ENCODE results near the gene GINS3.

Gene GINS3

DNA sequence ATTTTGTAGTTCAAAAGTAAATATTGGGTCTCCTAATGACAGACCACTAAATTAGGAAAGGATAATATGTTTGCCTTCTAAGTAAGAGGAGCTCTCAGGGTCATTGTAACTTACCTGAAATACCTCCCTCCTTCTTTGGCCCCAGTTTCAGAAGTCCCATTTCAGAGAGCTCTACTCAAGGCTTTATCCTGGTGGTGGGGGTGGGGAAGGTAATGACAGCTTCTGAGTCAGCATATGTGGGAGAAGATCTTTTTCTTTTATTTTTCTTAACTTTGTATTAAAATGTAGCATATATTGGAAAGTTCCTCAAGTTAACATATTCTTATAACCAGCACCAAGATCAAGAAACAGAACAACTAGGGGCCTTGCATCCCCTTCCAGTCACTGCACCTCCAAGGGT lies 16.9 kb upstream of the GINS3 start:
- DNase-seq (ENCODE audit: insufficient read length, low spot score) (no peak), FAIRE-seq (no peak)
- TF ChIP-seq, protein P1, sequence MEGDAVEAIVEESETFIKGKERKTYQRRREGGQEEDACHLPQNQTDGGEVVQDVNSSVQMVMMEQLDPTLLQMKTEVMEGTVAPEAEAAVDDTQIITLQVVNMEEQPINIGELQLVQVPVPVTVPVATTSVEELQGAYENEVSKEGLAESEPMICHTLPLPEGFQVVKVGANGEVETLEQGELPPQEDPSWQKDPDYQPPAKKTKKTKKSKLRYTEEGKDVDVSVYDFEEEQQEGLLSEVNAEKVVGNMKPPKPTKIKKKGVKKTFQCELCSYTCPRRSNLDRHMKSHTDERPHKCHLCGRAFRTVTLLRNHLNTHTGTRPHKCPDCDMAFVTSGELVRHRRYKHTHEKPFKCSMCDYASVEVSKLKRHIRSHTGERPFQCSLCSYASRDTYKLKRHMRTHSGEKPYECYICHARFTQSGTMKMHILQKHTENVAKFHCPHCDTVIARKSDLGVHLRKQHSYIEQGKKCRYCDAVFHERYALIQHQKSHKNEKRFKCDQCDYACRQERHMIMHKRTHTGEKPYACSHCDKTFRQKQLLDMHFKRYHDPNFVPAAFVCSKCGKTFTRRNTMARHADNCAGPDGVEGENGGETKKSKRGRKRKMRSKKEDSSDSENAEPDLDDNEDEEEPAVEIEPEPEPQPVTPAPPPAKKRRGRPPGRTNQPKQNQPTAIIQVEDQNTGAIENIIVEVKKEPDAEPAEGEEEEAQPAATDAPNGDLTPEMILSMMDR (IDR thresholded peaks at IDR 0.05; ENCODE audit: insufficient read depth, missing control alignments) = no peak

DNA sequence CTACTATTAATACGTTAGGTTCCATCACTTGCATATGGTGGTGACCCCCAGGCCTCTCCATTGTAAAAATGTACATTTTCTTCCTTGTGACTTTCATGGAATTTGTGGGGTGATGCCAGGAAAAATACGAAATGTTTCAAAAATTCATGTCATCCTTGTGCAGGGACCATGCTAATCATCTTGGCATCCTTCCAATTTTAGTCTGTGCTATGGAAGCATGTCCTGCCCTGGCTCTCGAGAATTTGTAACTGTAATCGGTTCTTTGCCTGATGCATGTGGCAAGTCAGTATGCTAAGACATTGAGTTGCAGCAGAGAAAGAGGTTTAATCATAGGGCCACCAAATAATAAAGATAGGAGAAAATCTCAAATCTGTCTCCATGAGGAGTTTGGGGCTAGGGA lies 14.3 kb upstream of the GINS3 start:
- DNase-seq (ENCODE audit: insufficient read length, low spot score) (no peak), FAIRE-seq (no peak)
- TF ChIP-seq, protein P1 (IDR thresholded peaks at IDR 0.05; ENCODE audit: insufficient read depth, missing control alignments) = no peak

DNA sequence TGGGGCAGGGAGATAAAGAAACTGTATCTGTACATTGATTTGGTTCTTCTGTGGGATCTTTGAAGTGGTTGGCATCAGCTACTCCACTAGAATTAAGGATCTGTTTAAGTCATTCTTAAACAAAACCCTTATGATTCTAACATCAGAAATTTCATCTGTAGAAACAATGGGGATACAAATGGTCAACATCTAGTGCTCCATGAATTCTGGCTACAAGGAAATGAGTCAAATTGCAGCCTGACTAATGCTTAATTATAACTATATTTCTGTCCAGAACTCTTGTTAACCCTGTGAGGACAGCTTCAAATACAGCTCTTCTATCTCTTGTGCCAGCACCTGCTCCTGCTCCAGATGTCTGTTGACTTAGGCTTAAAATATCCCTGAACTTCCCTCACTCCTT lies 13.9 kb upstream of the GINS3 start:
- TF ChIP-seq, protein P1 (IDR thresholded peaks at IDR 0.05; ENCODE audit: insufficient read depth, missing control alignments) = no peak
- DNase-seq (ENCODE audit: insufficient read length, low spot score) = no peak
- no peak for FAIRE-seq

DNA sequence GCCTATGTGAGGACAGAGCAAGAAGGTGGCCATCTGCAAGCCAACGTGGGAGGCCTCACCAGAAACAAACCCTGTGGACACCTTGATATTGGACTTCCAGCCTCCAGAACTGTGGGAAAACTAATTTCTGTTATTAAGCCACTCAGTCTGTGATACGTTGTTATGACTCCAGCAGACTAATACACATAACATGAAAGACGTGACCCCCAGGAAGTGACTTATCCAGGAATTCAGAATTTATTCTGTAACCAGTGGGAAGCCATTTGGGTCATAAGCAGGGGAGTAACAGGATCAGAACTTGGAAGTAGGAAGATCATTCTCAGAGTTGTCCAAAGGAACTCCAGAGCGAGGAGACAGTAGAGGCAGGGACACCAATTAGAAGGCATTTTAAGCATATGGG lies 12.5 kb upstream of the GINS3 start:
- TF ChIP-seq, protein P1 (IDR thresholded peaks at IDR 0.05; ENCODE audit: insufficient read depth, missing control alignments) = no peak

DNA sequence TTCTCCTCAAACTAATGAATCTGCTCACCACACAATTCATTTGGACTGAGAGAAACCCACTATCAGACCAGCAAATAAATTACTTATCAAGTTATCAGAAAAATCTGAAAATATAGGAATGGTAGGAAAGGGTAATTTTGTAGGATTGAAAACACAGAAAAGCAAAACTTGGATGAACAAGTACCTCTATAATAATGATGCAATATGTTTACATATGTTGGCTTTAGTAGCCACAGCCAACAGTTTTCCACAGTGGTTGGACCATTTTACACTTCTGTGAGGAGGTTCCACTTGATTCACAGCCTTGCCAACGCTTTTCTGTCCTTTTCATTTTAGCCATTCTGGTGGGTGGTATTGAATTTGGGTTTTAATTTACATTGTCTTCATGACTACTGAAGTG lies 10.6 kb upstream of the GINS3 start:
- TF ChIP-seq, protein P1 (IDR thresholded peaks at IDR 0.05; ENCODE audit: insufficient read depth, missing control alignments) = no peak
- DNase-seq (ENCODE audit: insufficient read length, low spot score) = no peak
- FAIRE-seq = no peak

More for the DNA sequence above, 12.5 kb upstream of the GINS3 start:
- DNase-seq (ENCODE audit: insufficient read length, low spot score) (no peak), FAIRE-seq (no peak)

DNA sequence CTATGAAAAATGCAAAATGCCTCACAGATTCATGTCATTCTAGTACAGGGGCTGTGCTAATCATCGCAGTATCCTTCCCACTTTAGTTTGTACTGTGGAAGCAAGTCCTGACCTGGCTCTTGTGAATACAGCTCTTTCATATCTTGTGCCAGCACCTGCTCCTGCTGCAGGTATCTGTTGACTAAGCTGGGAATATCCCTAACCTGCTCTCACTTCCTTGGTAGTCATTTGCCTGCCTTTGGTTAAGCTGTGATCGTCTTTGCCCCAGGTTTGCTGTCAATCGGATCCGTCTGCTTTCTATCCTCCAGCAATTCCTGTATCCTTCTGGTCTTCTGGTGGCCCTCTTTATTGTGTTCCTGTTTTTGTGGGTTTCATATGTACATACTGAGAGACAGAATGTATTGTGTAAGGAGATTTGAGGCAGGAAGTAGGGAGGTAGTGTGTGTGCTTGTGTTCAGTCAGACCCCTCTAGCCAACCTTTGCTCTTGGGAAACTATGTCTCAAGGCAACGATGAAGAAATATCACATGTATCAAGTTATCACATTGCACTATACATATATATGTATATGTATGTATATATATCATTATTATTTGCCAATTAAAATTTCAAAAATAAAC lies 7.7 kb upstream of the GINS3 start:
- TF ChIP-seq, protein P1 (IDR thresholded peaks at IDR 0.05; ENCODE audit: insufficient read depth, missing control alignments) = no peak
- FAIRE-seq (no peak), DNase-seq (ENCODE audit: insufficient read length, low spot score) (no peak)

DNA sequence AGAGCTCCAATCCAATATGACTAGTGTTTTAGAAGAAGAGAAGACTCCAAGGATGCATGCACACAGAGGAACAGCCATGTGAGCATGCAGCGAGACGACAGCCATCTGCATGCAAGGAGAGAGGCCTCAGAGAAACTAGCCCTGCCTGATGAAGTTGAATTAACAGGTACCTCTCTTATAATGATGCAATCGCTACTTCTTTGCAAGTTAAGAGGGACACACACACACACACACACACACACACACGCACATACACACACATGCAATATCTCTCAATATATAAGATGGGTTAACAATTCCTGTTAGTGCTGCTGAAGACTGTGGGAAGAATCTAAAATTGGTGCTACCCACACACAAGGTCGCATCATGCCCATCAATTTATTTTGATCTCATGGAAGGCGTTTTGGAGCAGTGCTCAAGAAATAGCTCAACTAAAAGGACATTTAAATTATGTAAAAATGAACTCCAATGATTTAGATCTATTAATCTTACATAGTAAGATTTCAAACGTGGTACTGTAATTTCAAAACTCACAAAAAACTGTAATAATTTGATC lies 7.0 kb upstream of the GINS3 start:
- DNase-seq (ENCODE audit: insufficient read length, low spot score) = no peak
- FAIRE-seq = no peak
- TF ChIP-seq, protein P1 (IDR thresholded peaks at IDR 0.05; ENCODE audit: insufficient read depth, missing control alignments) = no peak

Measured in D721Med (cell line).